Measurements from ENCODE around the gene ANKRD37. TPM values are rescaled to one million over a fixed set of nuclear protein-coding genes. Genes with fewer than 3 reads are reported as not detected.
"Not testable (repeated sequence)": the region's sequence is repeated elsewhere in the genome, so short reads cannot be mapped to it uniquely, and the experiment has no call there.

ANKRD37 gene
- total RNA-seq, 1 donor from 2014 or later: 18.3 TPM

- DNase-seq (ENCODE audit: low spot score): no peak
- no peaks in the 10 kb centered on the region for H3K27me3 Mint-ChIP-seq (ENCODE audit: low read depth)
- H3K4me3 Mint-ChIP-seq (ENCODE audit: unreplicated experiment): no peak overlapping the region
- H3K4me1 Mint-ChIP-seq (ENCODE audit: low read depth): peaks cover 75% of the 10 kb centered on the region
- H3K9me3 Mint-ChIP-seq (ENCODE audit: low read depth): no peaks in the 10 kb centered on the region
- no peak for TF ChIP-seq CTCF (IDR thresholded peaks at IDR 0.05)
- peaks cover 12% of the 10 kb centered on the region for H3K36me3 Mint-ChIP-seq (ENCODE audit: low read depth)
- peak overlapping the region; percentile 68 for H3K27ac Mint-ChIP-seq (ENCODE audit: unreplicated experiment)
Measured at GRCh38 chr4:185361872-185362271, 34.8 kb upstream of the ANKRD37 start.

- not testable (repeated sequence) for H3K27me3 Mint-ChIP-seq (ENCODE audit: low read depth); H3K9me3 Mint-ChIP-seq (ENCODE audit: low read depth); DNase-seq (ENCODE audit: low spot score)
- H3K4me1 Mint-ChIP-seq (ENCODE audit: low read depth): peaks cover 68% of the 10 kb centered on the region
- H3K36me3 Mint-ChIP-seq (ENCODE audit: low read depth): peaks cover 12% of the 10 kb centered on the region
- peak overlapping the region; percentile 86 for H3K27ac Mint-ChIP-seq (ENCODE audit: unreplicated experiment)
- peak overlapping the region; percentile 4 for H3K4me3 Mint-ChIP-seq (ENCODE audit: unreplicated experiment)
Measured at GRCh38 chr4:185362570-185362969, 34.1 kb upstream of the ANKRD37 start.

GRCh38 chr4:185363251-185363650, 33.4 kb upstream of the ANKRD37 start:
- no peak for DNase-seq (ENCODE audit: low spot score)
- Mint-ChIP-seq H3K9me3 (ENCODE audit: low read depth) (no peaks in the 10 kb centered on the region), H3K27ac (ENCODE audit: unreplicated experiment) (peak overlapping the region; percentile 86), H3K4me3 (ENCODE audit: unreplicated experiment) (peak overlapping the region; percentile 13), H3K4me1 (ENCODE audit: low read depth) (peaks cover 62% of the 10 kb centered on the region), H3K36me3 (ENCODE audit: low read depth) (peaks cover 12% of the 10 kb centered on the region), H3K27me3 (ENCODE audit: low read depth) (no peaks in the 10 kb centered on the region)
- no peak for TF ChIP-seq CTCF (IDR thresholded peaks at IDR 0.05)

- Mint-ChIP-seq H3K4me3 (ENCODE audit: unreplicated experiment) (no peak overlapping the region), H3K9me3 (ENCODE audit: low read depth) (no peaks in the 10 kb centered on the region), H3K36me3 (ENCODE audit: low read depth) (peaks cover 13% of the 10 kb centered on the region), H3K27ac (ENCODE audit: unreplicated experiment) (peak overlapping the region; percentile 63), H3K4me1 (ENCODE audit: low read depth) (peaks cover 52% of the 10 kb centered on the region), H3K27me3 (ENCODE audit: low read depth) (no peaks in the 10 kb centered on the region)
- DNase-seq (ENCODE audit: low spot score): no peak
- TF ChIP-seq CTCF (IDR thresholded peaks at IDR 0.05): no peak
Measured at GRCh38 chr4:185364886-185365285, 31.8 kb upstream of the ANKRD37 start.

- H3K27me3 Mint-ChIP-seq (ENCODE audit: low read depth): no peaks in the 10 kb centered on the region
- peaks cover 24% of the 10 kb centered on the region for H3K36me3 Mint-ChIP-seq (ENCODE audit: low read depth)
- no peak for DNase-seq (ENCODE audit: low spot score)
- H3K9me3 Mint-ChIP-seq (ENCODE audit: low read depth): no peaks in the 10 kb centered on the region
- no peak overlapping the region for H3K4me3 Mint-ChIP-seq (ENCODE audit: unreplicated experiment)
- H3K27ac Mint-ChIP-seq (ENCODE audit: unreplicated experiment): peak overlapping the region; percentile 1
- H3K4me1 Mint-ChIP-seq (ENCODE audit: low read depth): peaks cover 12% of the 10 kb centered on the region
- TF ChIP-seq CTCF (IDR thresholded peaks at IDR 0.05): no peak
Measured at GRCh38 chr4:185369731-185370130, 26.9 kb upstream of the ANKRD37 start.

GRCh38 chr4:185370268-185370949, 26.2 kb upstream of the ANKRD37 start:
- no peak for TF ChIP-seq CTCF (IDR thresholded peaks at IDR 0.05)
- Mint-ChIP-seq H3K27me3 (ENCODE audit: low read depth) (no peaks in the 10 kb centered on the region), H3K4me3 (ENCODE audit: unreplicated experiment) (no peak overlapping the region), H3K9me3 (ENCODE audit: low read depth) (no peaks in the 10 kb centered on the region), H3K36me3 (ENCODE audit: low read depth) (peaks cover 26% of the 10 kb centered on the region), H3K27ac (ENCODE audit: unreplicated experiment) (no peak overlapping the region), H3K4me1 (ENCODE audit: low read depth) (peaks cover 9% of the 10 kb centered on the region)
- no peak for DNase-seq (ENCODE audit: low spot score)

Data from chondrocyte (in vitro differentiated cells).